GM21786 (cell line): ENCODE results near the gene FAM222B.
A peak's percentile ranks its signal among the peaks of the same experiment; 100 is the strongest.
"Not testable (repeated sequence)": the region's sequence is repeated elsewhere in the genome, so short reads cannot be mapped to it uniquely, and the experiment has no call there.

Source experiments
- ATAC-seq: cut with Tn5 transposase; IDR thresholded peaks from one replicate; pipeline ENCODE4 v1.9.1; 2021; ENCODE audit not compliant: unreplicated experiment

Gene FAM222B

DNA sequence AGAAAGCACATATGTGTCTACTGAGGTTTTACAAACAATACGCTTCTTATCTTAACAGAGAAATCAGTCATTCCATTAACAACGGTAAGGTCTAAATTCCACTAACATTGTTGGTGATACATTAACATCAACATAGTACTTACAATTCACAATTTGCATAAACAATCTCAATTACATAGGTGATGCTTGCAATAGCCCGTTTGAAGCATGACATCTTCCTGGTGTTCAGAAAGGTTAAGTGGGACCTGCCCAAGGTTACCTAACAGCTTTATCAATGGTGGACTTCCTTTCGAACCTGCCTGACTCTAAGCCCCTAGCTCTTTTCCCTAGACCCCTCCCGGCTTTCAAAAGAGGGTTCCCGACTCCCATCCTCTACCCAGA is 699 bp downstream of the FAM222B start:
- no peak for ATAC-seq

DNA sequence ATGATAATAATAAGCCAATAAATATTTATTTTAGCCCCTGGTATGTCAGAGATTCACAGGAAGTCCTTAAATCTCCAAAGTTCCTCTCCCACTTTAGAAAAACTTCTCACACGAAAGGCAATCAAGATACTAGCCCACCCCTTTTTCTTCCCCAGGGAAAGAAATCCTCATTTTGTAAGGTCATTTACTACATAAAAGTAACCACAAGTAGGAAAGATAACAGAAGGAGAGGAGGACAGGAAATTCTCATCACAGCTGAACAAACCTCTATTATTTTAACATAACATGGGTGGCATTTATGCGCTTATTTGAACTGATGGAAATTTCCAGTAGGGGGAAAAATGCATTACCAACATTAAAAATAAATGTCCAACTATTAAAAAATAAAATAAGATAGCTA is 3.4 kb downstream of the FAM222B start:
- ATAC-seq = no peak

DNA sequence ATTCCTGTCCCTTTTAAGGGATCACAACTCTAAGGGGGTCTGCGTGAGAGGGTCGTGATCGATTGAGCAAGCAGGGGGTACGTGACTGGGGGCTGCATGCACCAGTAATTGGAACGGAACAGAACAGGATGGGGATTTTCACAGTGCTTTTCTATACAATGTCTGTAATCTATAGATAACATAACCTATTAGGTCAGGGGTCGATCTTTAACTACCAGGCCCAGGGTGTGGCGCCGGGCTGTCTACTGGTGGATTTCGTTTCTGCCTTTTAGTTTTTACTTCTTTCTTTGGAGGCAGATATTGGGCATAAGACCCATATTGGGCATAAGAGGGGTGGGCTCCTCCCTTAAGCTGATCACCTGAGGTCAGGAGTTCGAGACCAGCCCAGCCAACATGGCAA is 6.0 kb downstream of the FAM222B start:
- ATAC-seq = not testable (repeated sequence)

DNA sequence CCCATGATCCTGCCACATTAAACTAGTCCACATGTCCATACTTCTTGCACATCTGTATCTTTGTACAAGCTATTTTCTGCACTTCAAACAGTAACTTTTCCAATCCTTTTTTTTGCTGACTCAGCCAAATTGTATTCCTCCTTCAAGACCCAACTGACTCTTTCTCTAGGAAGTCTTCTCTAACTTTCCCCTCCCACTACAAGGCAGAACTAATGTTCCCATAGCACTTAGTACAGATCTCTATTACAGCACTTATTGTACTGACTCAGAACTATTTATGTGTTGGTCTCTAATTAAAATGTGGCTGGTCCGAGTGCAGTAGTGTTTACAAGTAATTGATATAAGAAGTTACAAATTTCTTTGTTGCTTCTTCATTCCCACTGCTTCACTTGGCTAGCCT is 8.2 kb downstream of the FAM222B start:
- ATAC-seq = no peak

DNA sequence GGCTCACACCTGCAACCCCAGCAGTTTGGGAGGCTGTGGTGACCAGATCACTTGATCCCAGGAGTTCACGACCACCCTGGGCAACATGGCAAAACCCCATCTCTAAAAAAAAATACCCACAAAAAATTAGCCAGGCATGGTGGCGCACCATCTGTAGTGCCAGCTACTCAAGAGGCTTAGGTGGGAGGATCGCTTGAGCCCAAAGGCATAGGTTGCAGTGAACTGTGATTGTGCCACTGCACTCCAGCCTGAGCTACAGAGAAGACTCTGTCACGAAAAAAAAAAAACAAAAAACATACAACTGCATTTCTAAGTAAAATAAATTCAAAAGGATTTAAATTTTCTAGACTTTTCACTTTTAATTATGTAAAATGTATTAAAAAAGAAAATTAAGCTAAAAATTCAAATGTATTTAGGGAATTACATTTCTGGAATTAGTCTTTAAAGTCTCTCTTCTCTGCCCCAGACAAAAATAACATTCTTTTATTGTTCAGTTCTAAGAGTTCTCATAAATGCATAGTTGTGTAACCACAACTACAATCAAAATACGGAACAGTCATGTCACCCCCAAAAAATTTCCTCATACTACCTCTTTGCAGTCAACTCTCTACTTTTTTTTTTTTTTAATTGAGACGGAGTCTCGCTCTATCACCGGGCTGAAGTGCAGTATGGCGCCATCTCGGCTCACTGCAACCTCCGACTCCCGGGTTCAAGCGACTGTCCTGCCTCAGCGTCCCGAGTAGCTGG is 14.1 kb downstream of the FAM222B start:
- ATAC-seq = no peak

DNA sequence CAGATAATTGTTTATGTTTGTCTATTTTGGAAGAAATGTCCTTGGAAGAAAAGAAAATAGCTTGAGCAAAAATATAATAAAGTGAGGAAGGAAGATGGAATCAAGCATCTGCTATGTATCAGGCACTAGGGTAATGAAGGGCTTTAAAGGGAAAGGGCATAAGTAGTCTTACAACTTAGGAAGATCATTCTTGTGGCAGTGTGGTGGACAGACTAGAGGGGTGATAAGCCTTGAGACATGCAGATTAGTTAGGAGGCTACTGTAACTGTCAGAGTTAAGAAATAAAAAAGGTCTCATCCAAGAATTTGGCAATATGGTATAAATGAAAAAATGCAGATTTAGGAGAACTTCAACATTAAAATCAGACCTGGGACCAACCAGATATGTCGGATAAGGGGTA is 14.9 kb downstream of the FAM222B start:
- no peak for ATAC-seq

DNA sequence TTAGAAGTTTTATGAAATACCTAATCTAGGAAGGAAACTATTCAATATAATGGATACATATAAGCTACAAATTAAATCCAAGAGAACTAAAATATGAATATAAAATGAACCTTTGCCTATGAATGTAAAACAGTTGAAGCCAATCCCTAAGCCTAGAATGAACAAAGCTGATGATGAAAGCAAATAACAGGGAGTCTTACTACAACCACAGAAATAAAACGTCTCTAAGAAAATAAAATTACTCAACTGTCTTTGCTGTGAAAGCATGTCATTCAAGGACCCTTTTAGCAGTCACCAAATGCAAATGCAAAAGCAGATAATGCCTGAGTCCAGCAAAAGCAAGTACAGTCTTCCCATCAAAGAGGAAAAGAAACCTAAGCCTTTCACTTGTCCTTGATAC is 23.0 kb downstream of the FAM222B start:
- no peak for ATAC-seq

DNA sequence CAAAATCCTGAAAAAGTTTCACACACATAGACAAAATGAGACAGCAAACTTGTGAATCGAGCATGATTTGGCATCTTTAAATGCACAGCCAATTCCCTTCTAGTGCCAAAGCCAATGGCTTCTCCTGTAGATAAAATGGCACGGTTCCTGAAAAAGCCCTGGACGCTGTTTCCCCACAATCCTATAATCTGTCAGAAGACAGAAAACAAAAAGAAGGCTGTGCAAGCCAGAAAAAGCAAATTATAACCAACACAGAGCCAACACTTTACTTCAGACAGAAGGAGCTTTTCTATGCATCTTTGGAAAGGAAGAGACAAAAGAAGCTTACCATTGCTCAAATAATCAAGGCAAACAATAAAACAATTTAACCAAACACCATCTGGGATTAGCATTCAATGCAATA is 23.8 kb downstream of the FAM222B start:
- no peak for ATAC-seq

DNA sequence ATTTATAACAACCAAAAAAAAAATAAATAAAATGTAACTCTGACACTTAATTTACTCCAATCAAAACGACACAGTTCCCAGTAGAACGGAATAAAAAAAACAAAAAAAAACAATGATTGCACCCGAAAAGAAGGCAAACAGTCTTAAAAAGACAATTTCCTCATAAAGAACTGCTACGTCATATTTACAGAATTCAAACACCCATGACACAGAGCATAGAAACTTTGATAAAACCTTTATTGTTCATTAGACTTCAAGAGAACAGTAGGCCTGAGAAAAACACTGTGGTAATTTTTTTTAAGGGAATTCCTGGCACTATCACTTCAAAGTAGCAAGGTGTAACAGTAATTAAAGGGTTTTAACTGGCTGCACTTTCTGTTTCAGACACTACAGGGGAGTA is 26.1 kb downstream of the FAM222B start:
- no peak for ATAC-seq

DNA sequence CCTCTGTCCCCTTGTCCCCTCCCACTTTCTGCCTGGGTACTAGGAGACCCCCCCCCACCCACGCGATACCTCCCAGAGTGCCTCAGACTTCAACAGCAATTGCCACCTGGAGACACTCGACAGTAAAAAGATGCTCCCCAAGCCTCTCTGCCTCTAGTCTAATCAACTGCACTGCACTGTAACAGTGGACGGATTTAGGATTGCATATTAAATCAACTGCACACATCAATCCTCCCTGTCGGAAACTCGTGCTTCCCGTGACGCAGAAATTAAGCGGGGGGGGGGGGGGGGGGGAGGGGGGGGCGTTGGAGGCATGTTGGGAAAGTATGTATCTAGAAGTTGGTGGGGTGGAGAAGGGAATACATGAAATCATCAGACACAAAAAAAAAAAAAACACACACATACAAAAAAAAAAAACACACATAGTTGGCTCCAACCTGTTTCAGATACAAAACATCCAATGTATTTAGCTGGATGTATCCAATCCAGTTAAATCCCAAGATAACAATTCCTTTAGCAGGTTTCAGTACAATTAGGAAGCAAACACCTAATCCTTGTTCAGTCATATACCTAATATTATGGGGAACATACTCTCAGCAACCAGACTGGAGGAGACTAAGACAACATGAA is 29.7 kb downstream of the FAM222B start:
- no peak for ATAC-seq

DNA sequence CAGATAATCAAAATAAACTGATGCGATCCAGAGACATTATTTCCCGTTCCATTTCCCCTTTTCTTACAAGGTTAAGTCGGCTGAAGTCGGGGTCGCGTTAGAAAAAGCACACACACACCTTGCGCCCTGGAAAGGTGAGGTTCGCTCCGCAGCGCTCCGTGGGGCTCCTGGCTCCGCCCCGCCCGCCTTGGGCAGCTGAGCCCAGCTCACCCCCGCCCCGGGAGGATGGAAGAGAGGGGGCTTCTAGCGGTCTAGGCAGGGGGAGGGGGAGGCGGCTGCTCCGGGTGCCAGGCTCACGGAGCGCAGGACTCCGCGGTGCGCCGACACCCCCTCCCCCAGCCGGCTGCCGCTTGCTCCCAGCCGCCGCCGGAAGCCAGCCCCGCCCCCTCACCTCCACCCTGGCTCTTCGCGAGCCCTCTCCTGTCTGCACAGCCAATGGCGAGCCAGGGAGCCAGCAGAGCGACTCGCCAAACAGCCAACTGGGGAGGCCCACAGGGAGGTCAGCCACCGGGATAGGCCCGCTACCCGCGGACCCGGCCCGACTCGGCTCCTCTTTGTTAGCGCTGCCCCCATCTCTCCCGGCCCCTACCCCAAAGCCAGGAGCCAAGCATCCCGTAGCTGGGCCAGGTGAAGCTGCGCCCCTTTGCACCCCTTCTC is 30.4 kb downstream of the FAM222B start:
- ATAC-seq = peak; percentile 98

DNA sequence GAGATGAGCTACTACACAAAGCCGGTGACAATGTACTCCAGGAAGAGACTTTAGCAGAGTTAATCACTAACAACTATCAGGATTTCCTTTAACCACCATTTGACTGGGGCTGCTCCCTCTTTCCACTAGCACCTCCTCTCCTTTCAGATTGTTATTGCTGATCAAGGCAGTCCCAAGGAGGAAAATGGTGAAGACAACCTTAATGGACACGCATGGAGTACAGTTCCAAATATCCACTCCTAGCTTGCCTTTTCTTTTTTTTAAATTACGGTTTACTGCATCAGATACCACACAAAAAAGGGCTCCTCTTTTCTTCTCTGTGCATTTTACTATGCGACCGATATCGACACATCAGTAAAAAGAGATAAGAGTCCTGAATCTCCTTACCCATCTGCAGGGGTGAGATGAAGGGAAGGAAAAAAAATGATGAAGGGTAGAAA is 30.9 kb downstream of the FAM222B start:
- no peak for ATAC-seq

DNA sequence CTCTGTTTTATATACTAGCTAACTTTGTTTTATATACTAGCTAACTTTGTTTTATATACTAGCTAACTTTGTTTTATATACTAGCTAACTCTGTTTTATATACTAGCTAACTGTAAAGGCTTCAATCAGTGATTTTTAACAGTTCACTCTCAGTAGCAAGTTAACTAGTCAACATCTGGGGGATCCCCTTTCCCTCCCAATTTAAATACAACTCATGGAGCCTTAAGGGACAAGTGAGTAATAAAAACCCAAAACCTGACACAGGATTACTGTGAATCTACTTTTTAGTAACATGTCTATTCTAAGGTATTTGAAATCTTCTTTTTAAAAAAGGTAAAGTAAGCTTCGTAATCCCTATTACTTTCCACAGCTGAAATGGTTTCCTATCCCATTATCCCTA is 32.2 kb downstream of the FAM222B start:
- no peak for ATAC-seq

DNA sequence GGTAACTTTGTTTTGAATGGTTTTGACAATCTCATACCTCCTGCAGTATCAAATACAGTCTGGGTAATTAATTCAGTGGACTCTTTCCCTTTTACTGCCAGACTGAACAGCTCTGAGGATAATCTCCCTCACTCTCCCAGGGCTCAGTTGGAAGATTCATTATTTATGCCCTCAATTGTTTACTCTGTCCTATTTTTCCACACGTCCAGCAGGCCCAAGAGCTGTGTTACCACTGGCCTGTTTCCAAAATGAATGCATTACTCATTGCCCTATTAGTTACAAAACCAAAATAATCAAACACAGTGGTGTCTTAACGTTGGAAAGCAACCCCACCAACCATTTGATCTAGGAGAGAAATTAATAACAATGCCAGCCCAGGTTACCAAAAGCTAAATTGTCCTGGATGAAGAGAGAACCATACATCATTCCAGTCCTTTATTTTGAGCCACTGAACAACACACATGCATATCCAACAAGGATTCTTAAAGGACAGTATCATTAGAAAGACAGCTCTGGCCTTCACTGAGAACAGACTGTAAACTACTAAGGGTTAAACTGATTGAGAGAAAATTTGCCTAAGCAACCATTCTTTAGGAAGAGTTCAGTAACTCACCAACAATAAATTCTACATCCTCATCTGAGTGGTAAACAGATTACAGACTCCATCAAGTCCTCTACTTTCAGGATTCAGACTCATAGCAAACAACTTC is 34.5 kb downstream of the FAM222B start:
- no peak for ATAC-seq

DNA sequence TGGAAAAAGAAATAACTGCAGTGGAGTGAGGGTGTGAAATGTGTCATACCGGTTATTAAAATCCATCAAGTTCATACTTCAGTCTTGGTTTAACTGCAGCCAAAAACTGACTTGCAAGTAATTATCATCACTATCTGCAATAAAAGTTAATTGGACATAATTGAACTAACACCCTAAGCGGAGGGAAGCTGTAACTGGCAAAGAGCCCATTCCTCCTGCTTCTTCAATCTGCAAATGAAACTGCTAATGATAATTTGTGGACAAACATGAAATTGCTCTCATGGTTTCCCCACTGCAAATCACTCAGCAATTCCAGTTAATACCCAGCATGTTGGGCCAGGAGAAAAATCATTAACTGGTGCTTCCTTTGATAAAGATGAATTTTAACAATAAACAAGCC is 46.5 kb downstream of the FAM222B start:
- no peak for ATAC-seq

DNA sequence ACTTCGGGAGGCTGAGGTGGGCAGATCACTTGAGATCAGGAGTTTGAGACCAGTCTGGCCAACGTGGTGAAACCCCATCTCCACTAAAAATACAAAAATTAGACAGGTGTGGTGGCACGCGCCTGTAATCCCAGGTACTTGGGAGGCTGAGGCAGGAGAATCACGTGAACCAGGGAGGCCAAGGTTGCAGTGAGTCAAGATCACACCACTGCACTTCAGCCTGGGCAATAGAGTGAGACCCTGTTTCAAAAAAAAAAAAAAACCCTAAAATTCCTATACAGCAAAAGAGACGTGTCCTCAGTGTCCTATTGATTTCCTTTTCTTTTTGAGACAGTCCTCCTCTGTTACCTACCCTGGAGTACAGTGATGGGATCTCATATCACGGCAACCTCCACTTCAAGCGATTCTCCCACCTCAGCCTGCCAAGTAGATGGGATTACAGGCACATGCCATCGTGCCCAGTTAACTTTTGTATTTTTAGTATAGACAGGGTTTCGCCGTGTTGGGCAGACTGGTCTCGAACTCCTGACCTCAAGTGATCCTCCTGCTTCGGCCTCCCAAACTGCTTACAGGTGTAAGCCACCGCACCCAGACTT is 47.6 kb downstream of the FAM222B start:
- ATAC-seq = not testable (repeated sequence)

DNA sequence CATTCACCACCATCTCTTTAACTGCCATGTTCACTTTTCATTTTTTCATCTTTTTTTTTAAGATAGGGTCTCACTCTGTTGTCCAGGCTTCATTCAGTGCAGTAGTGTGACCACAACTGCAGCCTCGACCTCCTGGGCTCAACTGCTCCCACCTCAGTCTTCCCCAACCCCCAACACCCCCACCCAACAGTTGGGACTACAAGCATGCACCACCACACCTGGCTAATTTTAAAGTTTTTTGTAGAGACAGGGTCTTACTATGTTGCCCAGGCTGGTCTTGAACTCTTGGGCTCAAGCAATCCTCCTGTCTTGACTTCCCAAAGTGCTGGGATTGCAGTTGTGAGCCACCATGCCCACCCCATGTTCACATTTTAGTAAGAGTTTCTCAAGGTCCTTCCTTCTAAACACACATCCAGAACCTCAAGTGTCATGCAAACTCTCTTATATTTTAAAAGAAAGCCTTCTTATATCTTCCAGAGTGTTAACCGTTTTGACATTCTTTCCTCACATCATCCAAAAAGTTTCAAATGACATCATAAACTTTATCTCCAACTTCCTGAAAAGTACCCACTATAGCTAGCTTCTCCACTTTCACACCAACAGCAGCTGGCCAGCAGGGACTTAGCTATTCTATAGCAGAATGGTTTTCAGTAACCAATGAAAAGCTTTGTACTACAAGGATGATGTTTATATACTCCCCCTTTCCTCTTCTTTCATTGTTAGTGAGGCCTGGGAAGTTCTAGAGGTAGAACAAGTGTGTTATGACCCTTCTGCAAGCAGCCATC is 49.5 kb downstream of the FAM222B start:
- no peak for ATAC-seq

DNA sequence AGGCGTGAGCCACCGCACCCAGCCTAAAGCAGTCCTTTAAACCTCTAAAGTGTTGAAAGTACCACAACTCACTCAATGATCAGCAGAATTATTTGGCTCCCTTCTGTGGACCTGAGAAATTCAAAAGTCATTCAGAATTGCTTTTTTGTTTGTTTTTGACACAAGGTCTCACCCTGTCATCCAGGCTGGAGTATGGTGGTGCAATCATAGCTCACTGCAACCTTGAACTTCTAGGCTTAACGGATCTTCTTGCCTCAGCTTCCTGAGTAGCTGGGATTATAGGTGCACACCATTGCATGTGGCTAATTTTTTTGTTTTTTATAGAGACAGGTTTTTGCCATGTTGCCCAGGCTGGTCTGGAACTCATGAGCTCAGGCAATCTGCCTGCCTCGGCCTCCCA is 54.5 kb downstream of the FAM222B start:
- no peak for ATAC-seq

DNA sequence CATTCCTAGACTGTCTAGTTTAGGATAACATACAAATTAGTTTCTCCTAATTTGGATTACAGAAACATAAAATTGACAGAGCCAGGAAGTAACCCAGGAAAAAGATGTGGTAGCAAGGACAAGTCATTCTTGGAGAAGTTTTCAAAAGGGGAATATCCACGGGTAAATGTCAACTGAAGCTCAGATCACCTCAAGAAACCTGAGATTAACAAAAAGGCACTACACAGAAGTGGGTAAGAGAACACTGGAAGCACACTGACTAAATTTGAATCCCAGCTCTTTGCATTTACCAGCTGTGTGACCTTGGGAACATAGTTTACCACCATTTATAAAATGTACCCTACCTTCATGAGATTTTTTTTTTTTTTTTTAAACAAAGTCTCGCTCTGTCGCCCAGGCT is 59.4 kb downstream of the FAM222B start:
- ATAC-seq = no peak

DNA sequence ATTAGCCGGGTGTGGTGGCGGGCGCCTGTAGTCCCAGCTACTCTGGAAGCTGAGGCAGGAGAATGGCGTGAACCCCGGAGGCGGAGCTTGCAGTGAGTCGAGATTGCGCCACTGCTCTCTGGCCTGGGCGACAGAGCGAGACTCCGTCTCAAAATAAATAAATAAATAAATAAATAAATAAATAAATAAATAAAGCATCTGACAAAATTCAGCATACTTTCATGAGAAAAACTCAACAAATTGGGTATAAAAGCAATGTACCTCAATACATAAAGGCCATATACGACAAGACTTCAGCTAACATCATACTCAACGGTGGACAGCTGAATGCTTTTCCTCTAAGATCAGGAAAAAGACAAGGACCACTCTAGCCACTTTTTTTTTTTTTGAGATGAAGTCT is 63.0 kb downstream of the FAM222B start:
- ATAC-seq = not testable (repeated sequence)

DNA sequence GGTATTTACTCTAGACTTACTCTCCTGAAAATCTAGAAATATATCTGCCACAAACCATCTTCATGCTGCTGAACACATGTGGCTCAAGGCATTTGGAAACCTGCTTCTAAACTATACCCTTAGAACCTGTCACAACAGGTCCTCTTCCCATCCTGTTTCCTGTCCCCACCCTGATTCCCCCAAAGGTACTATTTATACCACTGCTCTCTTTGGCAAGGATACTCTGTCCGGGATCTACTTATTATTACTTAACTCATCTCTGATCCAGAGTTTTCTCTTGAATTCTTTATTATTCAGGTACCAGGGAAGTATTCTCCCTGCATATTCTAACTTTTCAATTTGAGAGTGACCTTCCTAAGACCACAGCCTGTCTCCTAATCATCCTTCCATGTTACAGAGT is 65.4 kb downstream of the FAM222B start:
- ATAC-seq = no peak
